HG03354 (cell line): ENCODE data around the gene RUNX1.

Source experiments
- ATAC-seq: cut with Tn5 transposase; IDR thresholded peaks from one replicate; pipeline ENCODE4 v1.9.1; 2021; ENCODE audit warnings: mild to moderate bottlenecking; ENCODE audit not compliant: unreplicated experiment, poor library complexity, severe bottlenecking

Gene RUNX1

GRCh38 chr21:34748862-34749261 is 300.2 kb downstream of the RUNX1 start:
- no peak for ATAC-seq

GRCh38 chr21:34745557-34746255 is 303.4 kb downstream of the RUNX1 start:
- ATAC-seq, result peak; percentile 91

- ATAC-seq, result no peak
Measured at GRCh38 chr21:34744801-34745200, 304.3 kb downstream of the RUNX1 start.

- ATAC-seq, result no peak
Measured at GRCh38 chr21:34743831-34744230, 305.3 kb downstream of the RUNX1 start.

- no peak for ATAC-seq
Measured at GRCh38 chr21:34743285-34743684, 305.8 kb downstream of the RUNX1 start.

- no peak for ATAC-seq
Measured at GRCh38 chr21:34740198-34740597, 308.9 kb downstream of the RUNX1 start.
